HepG2 (cell line): ENCODE results near the gene SLC16A11. TPM values are rescaled to one million over a fixed set of nuclear protein-coding genes. Genes with fewer than 3 reads are reported as not detected.

Source experiments
- FOXP1 ChIP-seq, 2 experiments: fragments of 450-650 bp in 1 of 2; IDR thresholded peaks; 2 replicates each; pipeline ENCODE4 v1.6.1; 2017 to 2018; ENCODE audit warnings: antibody characterized with exemption in 1 of 2
- HMGA1 ChIP-seq: sonication (generic); formaldehyde crosslinking; conservative IDR thresholded peaks from 2 replicates; pipeline ENCODE4 v1.4.0; 2020; ENCODE audit warnings: missing genetic modification reagents
- SNRNP70 ChIP-seq: fragments of 200-400 bp; formaldehyde crosslinking; IDR thresholded peaks from 2 replicates; pipeline ENCODE4 v1.6.1; 2017; ENCODE audit warnings: mild to moderate bottlenecking, low read depth, low read length, moderate library complexity
- SPEN ChIP-seq: sonication (generic); formaldehyde crosslinking; IDR thresholded peaks from 2 replicates; pipeline ENCODE4 v1.5.1; 2020; ENCODE audit warnings: low read depth, mild to moderate bottlenecking, missing genetic modification reagents
- TAF1 ChIP-seq: sonication (generic); formaldehyde crosslinking; IDR thresholded peaks from 2 replicates; pipeline ENCODE4 v1.4.0; 2020; ENCODE audit warnings: missing genetic modification reagents
- TCF7 ChIP-seq: sonication (generic); IDR thresholded peaks from 2 replicates; pipeline ENCODE4 v1.6.1; 2016; ENCODE audit warnings: antibody characterized with exemption, low read depth
- XBP1 ChIP-seq: sonication (generic); formaldehyde crosslinking; IDR thresholded peaks from 2 replicates; pipeline ENCODE4 v1.5.0; 2020; ENCODE audit warnings: missing genetic modification reagents
- ZNF34 ChIP-seq: sonication (generic); formaldehyde crosslinking; IDR thresholded peaks from 2 replicates; pipeline ENCODE4 v1.4.0; 2020; ENCODE audit warnings: mild to moderate bottlenecking, missing genetic modification reagents, borderline replicate concordance
- ZNF598 ChIP-seq: sonication (generic); formaldehyde crosslinking; IDR thresholded peaks from 2 replicates; pipeline ENCODE4 v1.5.1; 2020; ENCODE audit warnings: mild to moderate bottlenecking, missing genetic modification reagents, borderline replicate concordance
- ZNF792 ChIP-seq: IDR thresholded peaks from 2 replicates; pipeline ENCODE4 v1.6.1; 2016
- ZZZ3 ChIP-seq: sonication (generic); formaldehyde crosslinking; IDR thresholded peaks from 2 replicates; pipeline ENCODE4 v1.4.0; 2020; ENCODE audit warnings: missing genetic modification reagents, mild to moderate bottlenecking, borderline replicate concordance
- polyA plus RNA-seq, 8 experiments: library from polyadenylated mRNA; depleted of rRNA in 3 of 8; stranded (reverse) in 7 of 8; unstranded in 1 of 8; fragments of >200 nt; fragmentation: Illumina TruSeq in 4 of 8; extraction: Trizol in 4 of 8; gene quantifications; 2 replicates each; pipeline versions ENCODE4 v1.2.1 to v1.2.3, GENCODE V29; 2011 to 2016; ENCODE audit warnings: low read depth in 4 of 8, missing spikeins in 1 of 8, mixed read lengths in 1 of 8; ENCODE audit not compliant: insufficient read depth in 1 of 8
- total RNA-seq, 5 experiments: library from RNA; depleted of rRNA; stranded (reverse); fragments of >200 nt; fragmentation: Illumina TruSeq; extraction: Trizol; gene quantifications; 2 replicates each; pipeline ENCODE4 v1.2.3, GENCODE V29; 2016; ENCODE audit warnings: low read depth in 1 of 5
- TF ChIP-seq, protein P1 (sequence below): sonication (generic); formaldehyde crosslinking; IDR thresholded peaks from one replicate; pipeline ENCODE4 v1.5.1; 2020; ENCODE audit warnings: mild to moderate bottlenecking, missing genetic modification reagents; ENCODE audit errors: not compliant biosample characterization
- TF ChIP-seq, protein P2 (sequence below): sonication (generic); formaldehyde crosslinking; IDR thresholded peaks from 2 replicates; pipeline ENCODE4 v1.5.0; 2020; ENCODE audit warnings: mild to moderate bottlenecking, missing genetic modification reagents

Gene SLC16A11
- total and polyA plus RNA-seq, 2 of the 13 experiments (the other 11 are each of a cell fraction or from before 2014, with no cell fraction given) = not detected

DNA sequence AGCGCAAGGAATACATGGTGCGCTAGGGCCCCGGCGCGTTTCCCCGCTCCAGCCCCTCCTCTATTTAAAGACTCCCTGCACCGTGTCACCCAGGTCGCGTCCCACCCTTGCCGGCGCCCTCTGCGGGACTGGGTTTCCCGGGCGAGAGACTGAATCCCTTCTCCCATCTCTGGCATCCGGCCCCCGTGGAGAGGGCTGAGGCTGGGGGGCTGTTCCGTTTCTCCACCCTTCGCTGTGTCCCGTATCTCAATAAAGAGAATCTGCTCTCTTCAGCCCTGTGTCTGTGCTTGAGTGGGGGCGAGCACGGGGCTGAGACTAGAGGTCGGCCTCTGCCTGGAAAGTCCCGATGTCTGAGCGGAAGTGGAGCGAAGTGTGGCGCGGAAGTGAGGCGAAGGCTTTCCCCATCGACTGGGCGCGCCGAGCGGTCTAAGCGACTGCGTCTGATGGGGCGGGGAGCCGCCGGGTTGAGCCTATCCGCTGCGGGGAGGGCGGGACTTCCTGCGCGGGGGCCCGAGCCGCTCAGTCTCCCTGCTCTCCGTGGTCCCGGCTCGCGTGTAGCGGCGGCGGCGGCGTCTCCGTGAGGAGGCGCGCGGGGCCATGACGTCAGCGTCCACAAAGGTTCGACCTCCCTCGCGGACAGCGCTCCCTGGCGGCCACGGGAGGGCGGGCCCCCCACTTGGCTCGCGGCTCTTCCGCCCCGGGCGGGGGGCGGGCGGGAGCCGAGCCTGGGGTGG is 29.5 kb downstream of the SLC16A11 start (continued):
- TF ChIP-seq ZZZ3 (peak; percentile 79; the same call in 1 of the 2 replicates), HMGA1 (no peak), ZNF598 (CRISPR knock-in tag) (0 out of 2 replicates have a peak, but pooled peaks have one; percentile 20), ZNF792 (peak; percentile 64; the same call in 1 of the 2 replicates), TAF1 (CRISPR knock-in tag) (peak; percentile 83), ZNF34 (no peak), SNRNP70 (no peak), SPEN (CRISPR knock-in tag) (peak; percentile 88), TCF7 (no peak), FOXP1 (IDR thresholded peaks at IDR 0.05) (no peak), FOXP1 (CRISPR knock-in tag; IDR thresholded peaks at IDR 0.05) (no peak), XBP1 (CRISPR knock-in tag) (no peak)
- TF ChIP-seq, protein P1, sequence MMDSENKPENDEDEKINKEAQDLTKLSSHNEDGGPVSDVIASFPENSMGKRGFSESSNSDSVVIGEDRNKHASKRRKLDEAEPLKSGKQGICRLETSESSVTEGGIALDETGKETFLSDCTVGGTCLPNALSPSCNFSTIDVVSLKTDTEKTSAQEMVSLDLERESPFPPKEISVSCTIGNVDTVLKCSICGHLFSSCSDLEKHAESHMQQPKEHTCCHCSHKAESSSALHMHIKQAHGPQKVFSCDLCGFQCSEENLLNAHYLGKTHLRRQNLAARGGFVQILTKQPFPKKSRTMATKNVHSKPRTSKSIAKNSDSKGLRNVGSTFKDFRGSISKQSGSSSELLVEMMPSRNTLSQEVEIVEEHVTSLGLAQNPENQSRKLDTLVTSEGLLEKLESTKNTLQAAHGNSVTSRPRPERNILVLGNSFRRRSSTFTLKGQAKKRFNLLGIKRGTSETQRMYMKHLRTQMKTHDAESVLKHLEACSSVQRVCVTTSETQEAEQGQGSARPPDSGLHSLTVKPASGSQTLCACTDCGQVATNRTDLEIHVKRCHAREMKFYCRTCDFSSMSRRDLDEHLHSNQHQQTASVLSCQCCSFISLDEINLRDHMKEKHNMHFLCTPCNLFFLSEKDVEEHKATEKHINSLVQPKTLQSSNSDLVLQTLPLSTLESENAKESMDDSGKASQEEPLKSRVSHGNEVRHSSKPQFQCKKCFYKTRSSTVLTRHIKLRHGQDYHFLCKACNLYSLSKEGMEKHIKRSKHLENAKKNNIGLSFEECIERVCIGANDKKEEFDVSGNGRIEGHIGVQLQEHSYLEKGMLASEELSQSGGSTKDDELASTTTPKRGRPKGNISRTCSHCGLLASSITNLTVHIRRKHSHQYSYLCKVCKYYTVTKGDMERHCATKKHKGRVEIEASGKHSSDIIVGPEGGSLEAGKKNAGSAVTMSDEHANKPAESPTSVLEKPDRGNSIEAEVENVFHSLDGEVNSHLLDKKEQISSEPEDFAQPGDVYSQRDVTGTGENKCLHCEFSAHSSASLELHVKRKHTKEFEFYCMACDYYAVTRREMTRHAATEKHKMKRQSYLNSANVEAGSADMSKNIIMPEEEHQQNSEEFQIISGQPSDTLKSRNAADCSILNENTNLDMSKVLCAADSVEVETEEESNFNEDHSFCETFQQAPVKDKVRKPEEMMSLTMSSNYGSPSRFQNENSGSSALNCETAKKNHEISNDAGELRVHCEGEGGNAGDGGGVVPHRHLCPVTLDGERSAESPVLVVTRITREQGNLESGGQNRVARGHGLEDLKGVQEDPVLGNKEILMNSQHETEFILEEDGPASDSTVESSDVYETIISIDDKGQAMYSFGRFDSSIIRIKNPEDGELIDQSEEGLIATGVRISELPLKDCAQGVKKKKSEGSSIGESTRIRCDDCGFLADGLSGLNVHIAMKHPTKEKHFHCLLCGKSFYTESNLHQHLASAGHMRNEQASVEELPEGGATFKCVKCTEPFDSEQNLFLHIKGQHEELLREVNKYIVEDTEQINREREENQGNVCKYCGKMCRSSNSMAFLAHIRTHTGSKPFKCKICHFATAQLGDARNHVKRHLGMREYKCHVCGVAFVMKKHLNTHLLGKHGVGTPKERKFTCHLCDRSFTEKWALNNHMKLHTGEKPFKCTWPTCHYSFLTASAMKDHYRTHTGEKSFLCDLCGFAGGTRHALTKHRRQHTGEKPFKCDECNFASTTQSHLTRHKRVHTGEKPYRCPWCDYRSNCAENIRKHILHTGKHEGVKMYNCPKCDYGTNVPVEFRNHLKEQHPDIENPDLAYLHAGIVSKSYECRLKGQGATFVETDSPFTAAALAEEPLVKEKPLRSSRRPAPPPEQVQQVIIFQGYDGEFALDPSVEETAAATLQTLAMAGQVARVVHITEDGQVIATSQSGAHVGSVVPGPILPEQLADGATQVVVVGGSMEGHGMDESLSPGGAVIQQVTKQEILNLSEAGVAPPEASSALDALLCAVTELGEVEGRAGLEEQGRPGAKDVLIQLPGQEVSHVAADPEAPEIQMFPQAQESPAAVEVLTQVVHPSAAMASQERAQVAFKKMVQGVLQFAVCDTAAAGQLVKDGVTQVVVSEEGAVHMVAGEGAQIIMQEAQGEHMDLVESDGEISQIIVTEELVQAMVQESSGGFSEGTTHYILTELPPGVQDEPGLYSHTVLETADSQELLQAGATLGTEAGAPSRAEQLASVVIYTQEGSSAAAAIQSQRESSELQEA (CRISPR knock-in tag) = peak; percentile 67
- TF ChIP-seq, protein P2, sequence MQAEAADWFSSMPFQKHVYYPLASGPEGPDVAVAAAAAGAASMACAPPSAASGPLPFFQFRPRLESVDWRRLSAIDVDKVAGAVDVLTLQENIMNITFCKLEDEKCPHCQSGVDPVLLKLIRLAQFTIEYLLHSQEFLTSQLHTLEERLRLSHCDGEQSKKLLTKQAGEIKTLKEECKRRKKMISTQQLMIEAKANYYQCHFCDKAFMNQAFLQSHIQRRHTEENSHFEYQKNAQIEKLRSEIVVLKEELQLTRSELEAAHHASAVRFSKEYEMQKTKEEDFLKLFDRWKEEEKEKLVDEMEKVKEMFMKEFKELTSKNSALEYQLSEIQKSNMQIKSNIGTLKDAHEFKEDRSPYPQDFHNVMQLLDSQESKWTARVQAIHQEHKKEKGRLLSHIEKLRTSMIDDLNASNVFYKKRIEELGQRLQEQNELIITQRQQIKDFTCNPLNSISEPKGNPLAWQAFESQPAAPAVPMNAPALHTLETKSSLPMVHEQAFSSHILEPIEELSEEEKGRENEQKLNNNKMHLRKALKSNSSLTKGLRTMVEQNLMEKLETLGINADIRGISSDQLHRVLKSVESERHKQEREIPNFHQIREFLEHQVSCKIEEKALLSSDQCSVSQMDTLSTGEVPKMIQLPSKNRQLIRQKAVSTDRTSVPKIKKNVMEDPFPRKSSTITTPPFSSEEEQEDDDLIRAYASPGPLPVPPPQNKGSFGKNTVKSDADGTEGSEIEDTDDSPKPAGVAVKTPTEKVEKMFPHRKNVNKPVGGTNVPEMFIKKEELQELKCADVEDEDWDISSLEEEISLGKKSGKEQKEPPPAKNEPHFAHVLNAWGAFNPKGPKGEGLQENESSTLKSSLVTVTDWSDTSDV (CRISPR knock-in tag) = 0 out of 2 replicates have a peak, but pooled peaks have one; percentile 24
